B cell (primary cell): ENCODE results near the gene ANKRD11.

Experiments
- CTCF ChIP-seq: fragments of 200-600 bp; IDR thresholded peaks from one replicate; pipeline ENCODE4 v1.8.0; 2022; ENCODE audit warnings: antibody characterized with exemption, mild to moderate bottlenecking
- EZH2 ChIP-seq: IDR thresholded peaks from 2 replicates; pipeline ENCODE4 v1.6.1; 2012; ENCODE audit warnings: borderline replicate concordance, low read depth, mild to moderate bottlenecking, moderate library complexity, low read length; ENCODE audit not compliant: insufficient read depth, poor library complexity, severe bottlenecking

DNA sequence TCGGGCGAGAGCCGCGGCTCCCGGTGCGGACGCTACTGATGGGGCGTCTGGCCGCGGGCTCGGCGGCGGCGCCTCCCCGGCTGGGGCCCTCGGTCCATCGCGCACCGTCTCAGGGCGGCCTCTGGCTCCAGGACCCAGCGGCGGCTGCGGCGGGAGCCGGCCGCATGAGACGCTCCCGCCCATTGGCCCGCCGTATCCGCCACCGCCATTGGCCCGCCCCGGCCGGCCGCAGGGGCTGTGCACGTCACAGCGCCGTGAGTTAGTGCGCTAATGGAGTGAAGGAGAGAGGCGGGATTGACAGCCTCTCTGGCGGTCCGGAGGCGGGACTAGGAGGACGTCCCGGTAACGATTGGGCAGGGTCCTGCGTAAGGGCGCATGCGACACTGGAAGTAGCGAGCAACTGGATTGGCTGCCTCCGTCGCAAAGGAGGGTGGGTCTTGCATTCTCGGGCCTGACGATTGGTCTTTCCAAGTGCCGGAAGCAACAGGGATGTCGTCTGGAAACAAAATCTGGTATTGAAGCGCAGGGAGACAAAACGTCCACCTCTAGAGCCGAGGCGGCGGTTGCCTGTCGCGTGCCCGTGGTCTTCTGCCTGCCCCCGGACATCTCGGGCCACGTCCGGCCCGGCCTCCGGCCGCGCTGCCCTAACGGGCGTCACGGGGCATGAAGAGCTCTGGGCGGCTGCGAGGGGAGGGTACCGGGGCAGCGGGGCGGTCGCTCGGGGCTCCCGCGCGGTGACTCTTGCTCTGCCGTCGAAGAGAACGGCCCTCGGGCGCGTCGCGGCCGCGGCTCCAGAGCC, at the start of gene ANKRD11:
- no peak for TF ChIP-seq EZH2
- no peak for TF ChIP-seq CTCF
